Mammary epithelial cell (primary cell): ENCODE measurements around the gene SH3GLB1.

Source experiments
- CTCF ChIP-seq, 2 donors: IDR thresholded peaks in 1 of 2; conservative IDR thresholded peaks in 1 of 2; 2 replicates each; pipeline ENCODE4 v1.5.1; 2011 to 2012; ENCODE audit warnings: inconsistent platforms in 2 of 2, low read length in 2 of 2, mild to moderate bottlenecking in 2 of 2, control low read depth in 1 of 2, low read depth in 1 of 2; ENCODE audit not compliant: insufficient read depth in 1 of 2; ENCODE audit errors: extremely low read depth in 1 of 2
- EZH2 ChIP-seq: IDR thresholded peaks from 2 replicates; pipeline ENCODE4 v1.6.1; 2012; ENCODE audit warnings: low read length, inconsistent platforms, borderline replicate concordance

GRCh38 chr1:86696522-86696921 is 7.9 kb upstream of the SH3GLB1 start:
- TF ChIP-seq EZH2 (no peak), CTCF (conservative IDR thresholded peaks at IDR 0.05 in 1 of 2, IDR thresholded peaks at IDR 0.05 in 1 of 2; ENCODE audit: extremely low read depth in 1 of 2, insufficient read depth in 1 of 2, low read depth in 1 of 2, low read length in 2 of 2) (no peak)
